AG04450 (cell line): ENCODE data around the gene KCNK7. TPM values are rescaled to one million over a fixed set of nuclear protein-coding genes. Genes with fewer than 3 reads are reported as not detected.

ENCODE experiments used
- CTCF ChIA-PET: fragments of 300-600, 350-600 bp; formaldehyde crosslinking; extraction: SDS; loops from one replicate; lab custom pipeline; 2022; ENCODE audit warnings: antibody characterized with exemption, inconsistent platforms; lab: Charles Lee
- POLR2A ChIA-PET: fragments of 350-600 bp; formaldehyde crosslinking; extraction: SDS; loops from one replicate; lab custom pipeline; 2021; ENCODE audit warnings: antibody characterized with exemption, inconsistent platforms; lab: Yijun Ruan, JAX
- DNase-seq: peaks from one replicate; pipeline ENCODE4 v3.0.0-alpha.2; 2011; ENCODE audit warnings: low read depth, low spot score
- H3K27ac ChIP-seq: one replicate; pipeline ENCODE4 v1.5.1; 2012; ENCODE audit warnings: low read depth, low read length, control low read depth
- H3K27me3 ChIP-seq: one replicate; pipeline ENCODE4 v1.6.0; 2012; ENCODE audit warnings: low read length; ENCODE audit not compliant: control insufficient read depth, insufficient read depth
- H3K4me3 ChIP-seq: 2 replicates; pipeline ENCODE4 v1.5.1; 2011; ENCODE audit warnings: mild to moderate bottlenecking, low read depth, low read length, control low read depth
- H3K9me3 ChIP-seq: 2 replicates; pipeline ENCODE4 v1.5.1; 2012; ENCODE audit warnings: low read length; ENCODE audit not compliant: control insufficient read depth, insufficient read depth
- polyA plus RNA-seq: library from polyadenylated mRNA; depleted of rRNA; stranded (reverse); fragments of >200 nt; gene quantifications from 2 replicates; pipeline ENCODE4 v1.2.3, GENCODE V29; 2011
- TF ChIP-seq, protein P1 (sequence below): IDR thresholded peaks from 2 replicates; pipeline ENCODE4 v1.5.1; 2011; ENCODE audit warnings: low read depth, low read length, control low read depth, inconsistent platforms

KCNK7 gene
- polyA plus RNA-seq, 1 experiment = not detected

DNA sequence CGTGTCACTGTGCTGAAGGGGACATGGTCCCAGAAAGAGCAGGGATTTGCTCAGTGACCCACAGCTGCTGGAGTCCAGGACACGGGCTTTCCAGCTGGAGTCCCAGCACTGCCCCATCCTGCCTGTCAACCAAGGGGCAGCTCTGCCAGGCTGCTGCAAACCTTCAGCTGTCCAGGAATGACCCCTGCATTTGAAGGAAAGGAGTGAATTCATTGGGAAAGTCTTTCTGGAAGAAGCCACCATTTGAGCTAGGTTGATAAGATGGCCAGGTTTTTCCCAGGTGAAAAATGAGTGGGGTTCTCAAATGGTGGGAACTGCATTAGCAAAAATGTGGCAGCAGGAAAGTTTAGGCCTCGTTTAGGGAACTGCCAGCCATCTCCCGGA, 9.4 kb downstream of the KCNK7 start:
- Histone ChIP-seq H3K9me3 (no peaks in the 10 kb centered on the region), H3K27ac (peak overlapping the region; percentile 21), H3K27me3 (no peaks in the 10 kb centered on the region), H3K4me3 (no peak overlapping the region)
- DNase-seq = no peak
- TF ChIP-seq, protein P1, sequence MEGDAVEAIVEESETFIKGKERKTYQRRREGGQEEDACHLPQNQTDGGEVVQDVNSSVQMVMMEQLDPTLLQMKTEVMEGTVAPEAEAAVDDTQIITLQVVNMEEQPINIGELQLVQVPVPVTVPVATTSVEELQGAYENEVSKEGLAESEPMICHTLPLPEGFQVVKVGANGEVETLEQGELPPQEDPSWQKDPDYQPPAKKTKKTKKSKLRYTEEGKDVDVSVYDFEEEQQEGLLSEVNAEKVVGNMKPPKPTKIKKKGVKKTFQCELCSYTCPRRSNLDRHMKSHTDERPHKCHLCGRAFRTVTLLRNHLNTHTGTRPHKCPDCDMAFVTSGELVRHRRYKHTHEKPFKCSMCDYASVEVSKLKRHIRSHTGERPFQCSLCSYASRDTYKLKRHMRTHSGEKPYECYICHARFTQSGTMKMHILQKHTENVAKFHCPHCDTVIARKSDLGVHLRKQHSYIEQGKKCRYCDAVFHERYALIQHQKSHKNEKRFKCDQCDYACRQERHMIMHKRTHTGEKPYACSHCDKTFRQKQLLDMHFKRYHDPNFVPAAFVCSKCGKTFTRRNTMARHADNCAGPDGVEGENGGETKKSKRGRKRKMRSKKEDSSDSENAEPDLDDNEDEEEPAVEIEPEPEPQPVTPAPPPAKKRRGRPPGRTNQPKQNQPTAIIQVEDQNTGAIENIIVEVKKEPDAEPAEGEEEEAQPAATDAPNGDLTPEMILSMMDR = no peak
- CTCF ChIA-PET = interaction anchor here (1.0 to 1.2 kb wide), 3 partner anchors 8 to 170 kb away, joined by 3 to 5 read pairs (median 4); no protein-coding TSS in a partner anchor
- POLR2A ChIA-PET = interaction anchor here (1.1 kb wide), 1 partner anchor 164 kb away, joined by 6 read pairs; the partner anchor contains the start of gene NEAT1

DNA sequence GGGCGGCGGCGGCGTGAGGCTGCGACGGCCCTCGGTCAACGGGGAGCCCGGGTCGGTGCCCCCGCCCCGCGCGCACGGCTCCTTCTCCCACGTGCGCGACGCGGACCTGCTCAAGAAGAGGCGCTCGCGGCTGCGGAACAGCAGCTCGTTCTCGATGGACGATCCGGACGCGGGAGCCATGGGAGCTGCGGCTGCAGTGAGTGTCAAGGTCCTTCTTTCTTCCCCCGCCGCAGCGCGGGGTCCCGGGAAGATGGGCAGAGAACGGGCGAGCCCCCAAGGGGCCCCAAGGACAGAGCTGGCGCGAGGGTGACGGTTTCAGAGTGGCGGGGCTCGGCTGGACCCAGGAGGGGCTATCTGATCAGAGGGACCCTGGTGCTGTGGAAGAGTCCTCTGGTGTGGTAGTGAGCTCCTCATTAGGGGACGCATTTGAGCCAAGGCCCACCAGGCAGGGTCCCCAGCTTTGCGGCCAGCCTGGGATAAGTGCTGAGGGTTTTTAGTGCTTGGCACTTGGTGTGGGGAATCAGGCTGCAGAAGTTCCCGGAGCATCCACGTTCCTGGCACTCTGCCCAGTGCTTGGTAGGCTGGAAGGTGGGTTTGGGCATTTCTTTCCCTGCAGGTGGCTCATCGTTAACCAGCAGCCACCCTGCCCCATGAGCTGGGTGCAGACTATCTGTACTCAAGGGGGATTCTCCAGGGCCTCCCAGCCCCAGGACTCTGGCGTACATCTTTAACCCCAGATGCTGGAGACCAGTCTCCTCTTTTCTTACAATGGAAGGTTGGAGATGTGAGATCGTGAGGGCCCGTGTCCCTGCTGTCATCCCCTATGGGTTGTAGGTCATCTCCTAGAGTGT, 10.0 kb downstream of the KCNK7 start:
- ChIA-PET POLR2A (no interaction called here), CTCF (interaction anchor here (0.5 to 1.2 kb wide), 3 partner anchors 9 to 483 kb away, joined by 3 to 4 read pairs (median 3); no protein-coding TSS in a partner anchor)
- no peak for DNase-seq
- TF ChIP-seq, protein P1 = no peak
- Histone ChIP-seq H3K4me3 (no peak overlapping the region), H3K27ac (no peak overlapping the region), H3K9me3 (no peaks in the 10 kb centered on the region), H3K27me3 (no peaks in the 10 kb centered on the region)

DNA sequence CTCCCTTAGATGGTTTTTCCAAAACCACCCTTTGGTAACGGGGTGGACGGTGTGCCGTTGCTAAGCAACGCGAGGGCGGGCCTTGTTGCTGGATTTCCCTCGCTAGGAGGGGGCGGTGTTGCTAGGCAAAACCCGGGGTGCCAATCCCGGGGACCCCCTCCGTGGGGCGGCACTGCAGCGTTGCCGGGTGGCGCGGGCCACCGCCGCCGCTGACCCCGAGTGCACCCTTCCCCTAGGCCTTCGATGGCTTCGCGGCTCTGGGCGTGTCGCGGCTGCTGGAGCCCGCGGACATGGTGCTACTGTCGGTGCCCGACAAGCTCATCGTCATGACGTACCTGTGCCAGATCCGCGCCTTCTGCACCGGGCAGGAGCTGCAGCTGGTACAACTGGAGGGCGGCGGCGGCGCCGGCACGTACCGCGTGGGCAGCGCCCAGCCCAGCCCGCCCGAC, 10.9 kb downstream of the KCNK7 start:
- Histone ChIP-seq H3K27me3 (no peaks in the 10 kb centered on the region), H3K4me3 (no peak overlapping the region), H3K9me3 (no peaks in the 10 kb centered on the region), H3K27ac (no peak overlapping the region)
- TF ChIP-seq, protein P1 = no peak
- CTCF ChIA-PET = interaction anchor here (0.5 to 1.5 kb wide), 2 partner anchors 9 to 483 kb away, joined by 3 to 9 read pairs; no protein-coding TSS in a partner anchor
- POLR2A ChIA-PET = no interaction called here
- DNase-seq = no peak

DNA sequence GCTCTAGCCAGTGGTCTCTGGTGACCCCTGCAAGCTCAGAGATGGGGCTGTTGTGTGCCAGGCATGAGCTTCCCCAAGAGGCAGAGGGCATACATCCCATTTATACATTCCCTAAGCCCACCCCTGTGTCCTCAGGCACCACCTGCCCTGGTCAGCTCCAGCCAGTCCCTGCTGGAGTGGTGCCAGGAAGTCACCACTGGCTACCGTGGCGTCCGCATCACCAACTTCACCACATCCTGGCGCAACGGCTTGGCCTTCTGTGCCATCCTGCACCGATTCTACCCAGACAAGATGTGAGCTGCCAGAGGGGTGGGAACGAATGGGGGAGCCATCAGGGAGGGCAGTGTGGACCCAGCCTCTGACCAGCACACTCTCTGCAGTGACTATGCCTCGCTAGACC, 11.5 kb downstream of the KCNK7 start:
- TF ChIP-seq, protein P1 = no peak
- H3K9me3 ChIP-seq = no peaks in the 10 kb centered on the region
- ChIA-PET POLR2A (interaction anchor here (0.6 kb wide), 1 partner anchor 43 kb away, joined by 4 read pairs; no protein-coding TSS in a partner anchor), CTCF (interaction anchor here (1.5 kb wide), 1 partner anchor 10 kb away, joined by 9 read pairs; no protein-coding TSS in a partner anchor)
- DNase-seq = no peak
- H3K4me3 ChIP-seq = no peak overlapping the region
- H3K27me3 ChIP-seq = no peaks in the 10 kb centered on the region
- no peak overlapping the region for H3K27ac ChIP-seq
